ENCODE measurements around the gene KANK3. TPM values are rescaled to one million over a fixed set of nuclear protein-coding genes. Genes with fewer than 3 reads are reported as not detected.
A peak's percentile ranks its signal among the peaks of the same experiment; 100 is the strongest.
"Not testable (repeated sequence)": the region's sequence is repeated elsewhere in the genome, so short reads cannot be mapped to it uniquely, and the experiment has no call there.

KANK3 gene
- total RNA-seq, 2 experiments from 2014 or later: 2.3 to 2.9 TPM

DNA sequence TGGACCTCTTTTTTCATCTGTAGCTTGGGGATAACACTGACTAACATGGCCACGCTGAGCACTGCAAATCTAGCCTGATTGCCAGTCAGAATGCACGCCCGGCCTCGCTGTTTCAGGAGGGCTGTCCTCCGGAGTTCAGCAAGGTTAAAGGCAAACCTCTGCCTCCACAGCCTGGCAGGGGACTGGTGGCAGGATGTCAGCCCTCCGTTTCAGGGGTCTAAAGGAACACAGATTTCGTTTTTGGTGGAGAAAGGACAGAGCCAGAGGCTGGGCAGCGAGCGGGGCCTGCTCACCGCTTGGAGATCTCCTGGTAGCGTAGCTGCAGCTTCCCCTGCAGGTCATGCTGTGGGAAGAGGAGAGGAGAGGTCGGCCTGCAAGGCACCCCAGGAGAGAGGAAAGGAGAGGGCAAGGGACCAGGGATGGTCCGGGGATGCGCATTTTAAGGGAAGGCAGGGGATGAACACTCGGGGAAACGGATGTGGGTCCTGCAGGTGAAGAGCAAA is 22.4 kb downstream of the KANK3 start:
- POLR2A ChIA-PET: interaction anchor here (1.4 to 1.6 kb wide), 5 partner anchors 9 to 193 kb away, joined by 3 to 8 read pairs (median 3); partner anchors contain the start of gene ZNF414
- peak overlapping the region; percentile 91 for H3K27ac Mint-ChIP-seq
- H3K36me3 Mint-ChIP-seq: peaks cover 34% of the 10 kb centered on the region
- H3K4me1 Mint-ChIP-seq (ENCODE audit: low read depth): peaks cover 33% of the 10 kb centered on the region
- CTCF ChIA-PET: interaction anchor here (0.8 to 1.9 kb wide), 3 partner anchors 15 to 257 kb away, joined by 3 to 7 read pairs (median 4); no protein-coding TSS in a partner anchor
- no peaks in the 10 kb centered on the region for H3K9me3 Mint-ChIP-seq
- peak; percentile 52 for DNase-seq
- H3K27me3 Mint-ChIP-seq: no peaks in the 10 kb centered on the region
- H3K4me3 Mint-ChIP-seq: peak overlapping the region; percentile 99
- intact Hi-C loops (cut with micrococcal nuclease): loop anchor here (1.0 kb wide), 3 partner anchors 12 to 377 kb away; partner anchors contain the start of genes CD320, RAB11B and TIMM44

- Mint-ChIP-seq H3K27ac (peak overlapping the region; percentile 16), H3K4me1 (ENCODE audit: low read depth) (peaks cover 33% of the 10 kb centered on the region), H3K36me3 (peaks cover 36% of the 10 kb centered on the region), H3K27me3 (no peaks in the 10 kb centered on the region), H3K9me3 (no peaks in the 10 kb centered on the region), H3K4me3 (peak overlapping the region; percentile 99)
- ChIA-PET CTCF (interaction anchor here (0.8 to 1.9 kb wide), 3 partner anchors 15 to 258 kb away, joined by 3 to 7 read pairs (median 4); no protein-coding TSS in a partner anchor), POLR2A (interaction anchor here (1.6 kb wide), 1 partner anchor 8 kb away, joined by 4 read pairs; no protein-coding TSS in a partner anchor)
- intact Hi-C loops (cut with micrococcal nuclease): no loop called here
- DNase-seq: no peak
Observed at GRCh38 chr19:8319807-8320520, 23.1 kb downstream of the KANK3 start.

GRCh38 chr19:8318835-8319234 is 24.2 kb downstream of the KANK3 start:
- intact Hi-C loops (cut with micrococcal nuclease); H3K9me3 Mint-ChIP-seq; H3K27me3 Mint-ChIP-seq; H3K27ac Mint-ChIP-seq; DNase-seq; POLR2A ChIA-PET; H3K4me3 Mint-ChIP-seq: not testable (repeated sequence)
- CTCF ChIA-PET: interaction anchor here (0.7 kb wide), 1 partner anchor 35 kb away, joined by 3 read pairs; no protein-coding TSS in a partner anchor
- H3K4me1 Mint-ChIP-seq (ENCODE audit: low read depth): peaks cover 31% of the 10 kb centered on the region
- H3K36me3 Mint-ChIP-seq: peaks cover 33% of the 10 kb centered on the region

- no peaks in the 10 kb centered on the region for H3K27me3 Mint-ChIP-seq
- H3K9me3 Mint-ChIP-seq: no peaks in the 10 kb centered on the region
- peaks cover 13% of the 10 kb centered on the region for H3K4me1 Mint-ChIP-seq (ENCODE audit: low read depth)
- ChIA-PET POLR2A (no interaction called here), CTCF (no interaction called here)
- no peak overlapping the region for H3K27ac Mint-ChIP-seq
- DNase-seq: no peak
- peaks cover 12% of the 10 kb centered on the region for H3K36me3 Mint-ChIP-seq
- intact Hi-C loops (cut with micrococcal nuclease): no loop called here
- no peak overlapping the region for H3K4me3 Mint-ChIP-seq
Observed at GRCh38 chr19:8316351-8317125, 26.5 kb downstream of the KANK3 start.

- H3K4me3 Mint-ChIP-seq; H3K27ac Mint-ChIP-seq; H3K36me3 Mint-ChIP-seq; CTCF ChIA-PET; POLR2A ChIA-PET; DNase-seq; H3K27me3 Mint-ChIP-seq; H3K9me3 Mint-ChIP-seq; intact Hi-C loops (cut with micrococcal nuclease): not testable (repeated sequence)
- H3K4me1 Mint-ChIP-seq (ENCODE audit: low read depth): peaks cover 11% of the 10 kb centered on the region
Observed at GRCh38 chr19:8314981-8315640, 28.0 kb downstream of the KANK3 start.

DNA sequence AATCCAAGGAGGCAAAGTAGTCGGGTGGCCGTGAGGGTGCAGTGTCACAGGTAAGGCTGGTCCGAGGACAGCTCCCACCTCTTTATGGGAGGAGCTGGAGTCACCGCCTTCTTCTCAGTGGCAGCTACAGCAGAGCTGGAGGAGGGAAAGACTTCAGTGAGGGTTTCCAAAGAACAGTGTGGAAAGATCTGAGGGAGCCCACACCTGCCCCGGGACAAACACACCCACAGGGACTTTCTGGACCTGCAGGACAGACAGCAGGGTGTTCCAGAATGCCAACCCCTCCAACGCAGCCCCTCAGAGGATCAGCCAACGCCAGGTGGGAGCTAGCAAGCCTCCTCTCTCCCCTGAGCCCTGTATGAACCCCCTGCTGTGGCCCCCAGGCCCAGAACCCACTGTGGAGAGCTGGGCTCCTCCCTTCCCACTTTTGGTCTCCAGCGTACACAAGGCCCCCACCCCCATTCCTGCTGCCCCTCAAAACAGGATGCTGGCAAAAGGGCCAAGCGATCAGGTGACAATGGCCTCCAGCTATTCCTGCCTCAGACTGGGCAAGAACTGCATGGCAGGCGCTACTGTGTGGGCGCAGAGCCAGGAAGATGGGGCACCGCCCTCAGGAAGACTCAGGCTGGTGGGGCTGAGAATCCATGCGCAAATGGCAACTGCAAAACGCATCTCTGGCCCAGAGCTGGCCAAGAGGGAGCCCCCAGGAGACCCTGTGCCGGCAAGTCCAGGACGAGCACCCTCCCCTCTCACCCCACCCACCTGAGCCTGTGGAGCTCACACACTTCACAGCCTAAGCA is 31.4 kb downstream of the KANK3 start:
- Mint-ChIP-seq H3K4me1 (ENCODE audit: low read depth) (peaks cover 22% of the 10 kb centered on the region), H3K4me3 (no peak overlapping the region), H3K27ac (no peak overlapping the region), H3K36me3 (peaks cover 12% of the 10 kb centered on the region), H3K9me3 (no peaks in the 10 kb centered on the region), H3K27me3 (no peaks in the 10 kb centered on the region)
- intact Hi-C loops (cut with micrococcal nuclease): no loop called here
- DNase-seq: no peak
- ChIA-PET CTCF (interaction anchor here (1.2 kb wide), 1 partner anchor 24 kb away, joined by 3 read pairs; no protein-coding TSS in a partner anchor), POLR2A (interaction anchor here (0.9 kb wide), 1 partner anchor 9 kb away, joined by 4 read pairs; the partner anchor contains the start of gene NDUFA7)

GRCh38 chr19:8310342-8311055 is 32.6 kb downstream of the KANK3 start:
- DNase-seq: no peak
- ChIA-PET CTCF (interaction anchor here (1.2 kb wide), 1 partner anchor 25 kb away, joined by 3 read pairs; no protein-coding TSS in a partner anchor), POLR2A (no interaction called here)

GRCh38 chr19:8308891-8309291 is 34.2 kb downstream of the KANK3 start:
- no peaks in the 10 kb centered on the region for H3K27me3 Mint-ChIP-seq
- no peaks in the 10 kb centered on the region for H3K9me3 Mint-ChIP-seq
- peaks cover 31% of the 10 kb centered on the region for H3K4me1 Mint-ChIP-seq (ENCODE audit: low read depth)
- H3K4me3 Mint-ChIP-seq: peak overlapping the region; percentile 96
- H3K27ac Mint-ChIP-seq: no peak overlapping the region
- intact Hi-C loops (cut with micrococcal nuclease): loop anchor here (1.0 to 5.0 kb wide), 3 partner anchors 12 to 1798 kb away; partner anchors contain the start of genes CERS4, NDUFA7, PPAN and RPS28
- DNase-seq: peak; percentile 2
- peaks cover 9% of the 10 kb centered on the region for H3K36me3 Mint-ChIP-seq
- CTCF ChIA-PET: interaction anchor here (1.0 kb wide), 1 partner anchor 39 kb away, joined by 3 read pairs; no protein-coding TSS in a partner anchor
- POLR2A ChIA-PET: no interaction called here

More at GRCh38 chr19:8310342-8311055, 32.6 kb downstream of the KANK3 start:
- intact Hi-C loops (cut with micrococcal nuclease): no loop called here
- H3K27me3 Mint-ChIP-seq: no peaks in the 10 kb centered on the region
- H3K36me3 Mint-ChIP-seq: peaks cover 10% of the 10 kb centered on the region
- peaks cover 31% of the 10 kb centered on the region for H3K4me1 Mint-ChIP-seq (ENCODE audit: low read depth)
- no peak overlapping the region for H3K27ac Mint-ChIP-seq
- H3K4me3 Mint-ChIP-seq: no peak overlapping the region
- no peaks in the 10 kb centered on the region for H3K9me3 Mint-ChIP-seq

- H3K4me1 Mint-ChIP-seq (ENCODE audit: low read depth): peaks cover 31% of the 10 kb centered on the region
- ChIA-PET CTCF (no interaction called here), POLR2A (no interaction called here)
- no peaks in the 10 kb centered on the region for H3K27me3 Mint-ChIP-seq
- intact Hi-C loops (cut with micrococcal nuclease): loop anchor here (1.0 to 5.0 kb wide), 3 partner anchors 13 to 1799 kb away; partner anchors contain the start of genes CERS4, NDUFA7, PPAN and RPS28
- H3K27ac Mint-ChIP-seq: peak within 1 kb of the TSS; percentile 92
- H3K4me3 Mint-ChIP-seq: peak within 1 kb of the TSS; percentile 96
- peaks cover 9% of the 10 kb centered on the region for H3K36me3 Mint-ChIP-seq
- DNase-seq: peak; percentile 90
- H3K9me3 Mint-ChIP-seq: no peaks in the 10 kb centered on the region
Observed at GRCh38 chr19:8307965-8308866, 34.8 kb downstream of the KANK3 start, which contains the start of gene CD320. TSS of gene CD320 (minus strand) at chr19:8308358. CDS start at chr19:8308290, 68 bp downstream.
